Kidney epithelial cell (primary cell): ENCODE measurements around the gene SH3RF3. TPM values are rescaled to one million over a fixed set of nuclear protein-coding genes. Genes with fewer than 3 reads are reported as not detected.

Source experiments
- DNase-seq: peaks from one replicate; pipeline ENCODE4 v3.0.0-alpha.2; 2010; ENCODE audit warnings: low read depth
- H3K27me3 ChIP-seq: 2 replicates; pipeline ENCODE4 v1.6.0; 2011; ENCODE audit warnings: low read length; ENCODE audit not compliant: control insufficient read depth, insufficient read depth
- H3K36me3 ChIP-seq: 2 replicates; pipeline ENCODE4 v1.5.1; 2011; ENCODE audit warnings: low read length; ENCODE audit not compliant: control insufficient read depth, insufficient read depth
- H3K4me3 ChIP-seq: 2 replicates; pipeline ENCODE4 v1.5.1; 2011; ENCODE audit warnings: low read depth, mild to moderate bottlenecking, control low read depth, low read length
- total RNA-seq: library from RNA; depleted of rRNA; stranded (reverse); fragments of >200 nt; gene quantifications from 2 replicates; pipeline ENCODE4 v1.2.3, GENCODE V29; 2015
- TF ChIP-seq, protein P1 (sequence below): IDR thresholded peaks from 2 replicates; pipeline ENCODE4 v1.5.1; 2011; ENCODE audit warnings: mild to moderate bottlenecking, moderate library complexity, low read length, control low read depth, inconsistent platforms; ENCODE audit not compliant: insufficient read depth, poor library complexity, severe bottlenecking

Gene SH3RF3
- total RNA-seq, 1 donor from 2014 or later = 9.6 TPM

GRCh38 chr2:109271920-109272319 is 142.9 kb downstream of the SH3RF3 start:
- H3K27me3 ChIP-seq = peaks cover 4% of the 10 kb centered on the region
- no peak for DNase-seq

DNA sequence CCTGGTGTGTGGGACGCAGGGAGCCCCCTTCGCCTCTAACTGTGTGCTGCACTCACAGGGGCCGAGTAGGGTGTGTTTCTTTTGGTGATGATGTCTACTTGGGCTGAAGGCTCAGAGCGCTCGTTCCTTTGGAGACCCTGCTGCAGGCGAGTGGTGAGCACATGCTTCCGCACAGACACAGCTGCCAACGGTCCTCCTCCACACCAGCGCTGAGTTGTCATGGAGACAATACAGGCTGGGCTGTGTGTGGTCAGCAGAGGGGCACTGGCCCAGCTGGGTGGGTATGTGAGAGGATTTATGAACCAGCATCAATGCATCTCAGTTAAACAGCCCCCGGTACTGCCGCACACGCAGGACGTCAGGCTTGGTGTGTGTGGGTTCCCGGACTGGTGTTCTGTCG is 143.5 kb downstream of the SH3RF3 start:
- Histone ChIP-seq H3K27me3 (peaks cover 4% of the 10 kb centered on the region), H3K36me3 (no peaks in the 10 kb centered on the region), H3K4me3 (no peak overlapping the region)
- DNase-seq = no peak
- TF ChIP-seq, protein P1, sequence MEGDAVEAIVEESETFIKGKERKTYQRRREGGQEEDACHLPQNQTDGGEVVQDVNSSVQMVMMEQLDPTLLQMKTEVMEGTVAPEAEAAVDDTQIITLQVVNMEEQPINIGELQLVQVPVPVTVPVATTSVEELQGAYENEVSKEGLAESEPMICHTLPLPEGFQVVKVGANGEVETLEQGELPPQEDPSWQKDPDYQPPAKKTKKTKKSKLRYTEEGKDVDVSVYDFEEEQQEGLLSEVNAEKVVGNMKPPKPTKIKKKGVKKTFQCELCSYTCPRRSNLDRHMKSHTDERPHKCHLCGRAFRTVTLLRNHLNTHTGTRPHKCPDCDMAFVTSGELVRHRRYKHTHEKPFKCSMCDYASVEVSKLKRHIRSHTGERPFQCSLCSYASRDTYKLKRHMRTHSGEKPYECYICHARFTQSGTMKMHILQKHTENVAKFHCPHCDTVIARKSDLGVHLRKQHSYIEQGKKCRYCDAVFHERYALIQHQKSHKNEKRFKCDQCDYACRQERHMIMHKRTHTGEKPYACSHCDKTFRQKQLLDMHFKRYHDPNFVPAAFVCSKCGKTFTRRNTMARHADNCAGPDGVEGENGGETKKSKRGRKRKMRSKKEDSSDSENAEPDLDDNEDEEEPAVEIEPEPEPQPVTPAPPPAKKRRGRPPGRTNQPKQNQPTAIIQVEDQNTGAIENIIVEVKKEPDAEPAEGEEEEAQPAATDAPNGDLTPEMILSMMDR = no peak

More at GRCh38 chr2:109271920-109272319, 142.9 kb downstream of the SH3RF3 start:
- H3K36me3 ChIP-seq = no peaks in the 10 kb centered on the region
- no peak overlapping the region for H3K4me3 ChIP-seq
- TF ChIP-seq, protein P1 = no peak

- peaks cover 4% of the 10 kb centered on the region for H3K27me3 ChIP-seq
- no peak overlapping the region for H3K4me3 ChIP-seq
- H3K36me3 ChIP-seq = no peaks in the 10 kb centered on the region
- TF ChIP-seq, protein P1 = no peak
- no peak for DNase-seq
These were observed 146.4 kb downstream of the SH3RF3 start for GRCh38 chr2:109275120-109276012.

DNA sequence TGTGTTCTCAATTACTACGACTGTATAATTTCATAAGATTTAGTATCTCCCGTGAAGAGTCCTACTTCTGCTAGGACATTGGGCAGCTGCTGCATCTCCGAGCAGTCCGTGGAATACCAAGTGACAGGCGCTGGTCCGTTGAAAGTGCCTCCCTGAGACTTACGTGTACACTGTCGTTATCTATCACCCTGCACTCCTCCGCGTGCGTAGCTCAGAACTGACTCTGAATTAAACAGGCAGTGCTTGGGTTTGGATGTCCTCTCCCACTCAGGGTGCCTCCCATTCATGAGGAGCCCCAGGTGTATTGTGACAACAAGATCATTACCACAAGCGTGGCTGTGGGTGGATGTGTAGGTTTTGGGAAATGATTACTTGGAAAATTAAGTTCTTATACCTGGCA is 148.4 kb downstream of the SH3RF3 start:
- Histone ChIP-seq H3K27me3 (peaks cover 2% of the 10 kb centered on the region), H3K36me3 (no peaks in the 10 kb centered on the region), H3K4me3 (no peak overlapping the region)
- TF ChIP-seq, protein P1 = no peak
- no peak for DNase-seq

- Histone ChIP-seq H3K36me3 (no peaks in the 10 kb centered on the region), H3K27me3 (no peaks in the 10 kb centered on the region), H3K4me3 (no peak overlapping the region)
- TF ChIP-seq, protein P1 = no peak
- no peak for DNase-seq
These were observed 150.3 kb downstream of the SH3RF3 start for GRCh38 chr2:109279243-109279860.
